Fibroblast of skin of right biceps (primary cell): ENCODE measurements around the gene CLPSL1.
"Not testable (repeated sequence)": the region's sequence is repeated elsewhere in the genome, so short reads cannot be mapped to it uniquely, and the experiment has no call there.

ENCODE experiments used
- DNase-seq: peaks from one replicate; pipeline ENCODE4 v3.0.0-alpha.2; 2013

CLPSL1 gene

DNA sequence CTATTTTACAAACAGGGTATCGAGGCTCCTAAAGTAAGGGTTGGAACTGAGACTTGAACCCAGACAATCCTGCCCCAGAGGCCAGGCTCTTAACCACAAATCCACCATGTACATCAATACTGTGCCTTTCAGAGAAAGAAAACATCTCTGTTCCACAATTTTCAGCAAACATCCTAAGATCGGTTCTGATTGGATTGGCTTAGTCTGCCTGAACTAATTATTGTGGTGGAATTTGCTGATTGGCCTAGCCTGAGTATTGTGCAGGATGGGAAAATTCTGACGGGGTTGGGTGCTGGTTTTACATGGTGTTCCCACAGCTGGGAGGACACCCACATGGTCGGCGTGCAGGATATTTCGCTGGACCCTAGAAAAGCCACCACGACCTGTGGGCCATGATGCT, at the start of gene CLPSL1:
Gene CLPSL1, plus strand, starts transcription at position 301 of the 400 bp plus-strand sequence. Its CDS starts 92 bp downstream, at position 393.
- DNase-seq: no peak

GRCh38 chr6:35731414-35731735, 49.4 kb upstream of the CLPSL1 start:
- DNase-seq: peak; percentile 87

DNA sequence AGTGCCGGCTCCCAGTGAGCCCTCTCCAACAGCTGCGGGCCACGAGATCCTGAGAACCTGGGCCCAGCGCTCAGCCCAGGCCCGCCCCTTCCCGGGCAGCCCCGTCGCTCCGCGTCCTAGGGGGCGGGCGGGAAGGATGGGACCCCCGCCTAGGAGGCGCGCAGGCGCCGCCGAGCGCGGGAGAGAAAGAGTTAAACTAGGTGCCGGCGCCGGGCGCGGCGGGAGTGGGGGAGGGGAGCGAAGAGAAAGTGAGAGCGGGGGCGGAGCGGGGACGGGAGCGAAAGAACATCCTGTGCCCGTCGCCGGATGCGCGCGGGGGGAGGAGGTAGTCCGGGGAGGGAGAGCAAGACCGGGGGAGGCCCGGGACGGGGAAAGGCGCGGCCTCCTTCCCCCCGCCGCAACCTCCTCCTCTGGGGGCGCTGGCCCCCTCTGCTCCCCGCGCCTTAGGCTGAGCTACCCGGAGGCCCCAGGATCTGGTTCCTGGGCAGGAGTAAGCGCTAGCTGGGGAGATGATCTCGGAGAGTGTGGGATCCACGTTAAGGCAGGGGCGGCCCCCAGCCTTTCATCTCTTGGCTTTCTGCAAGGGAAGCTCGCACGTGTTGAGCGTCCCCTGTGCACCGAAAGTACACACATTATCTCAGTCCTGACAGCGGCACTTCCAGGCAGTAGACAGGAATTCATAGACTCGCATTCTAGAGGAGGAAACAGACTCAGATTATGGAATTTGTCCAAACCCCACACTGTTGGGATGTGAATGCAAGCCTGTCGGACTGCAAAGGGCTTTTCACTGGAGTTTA, 48.9 kb upstream of the CLPSL1 start:
- DNase-seq: peak; percentile 94

GRCh38 chr6:35733633-35734032, 47.2 kb upstream of the CLPSL1 start:
- no peak for DNase-seq

DNA sequence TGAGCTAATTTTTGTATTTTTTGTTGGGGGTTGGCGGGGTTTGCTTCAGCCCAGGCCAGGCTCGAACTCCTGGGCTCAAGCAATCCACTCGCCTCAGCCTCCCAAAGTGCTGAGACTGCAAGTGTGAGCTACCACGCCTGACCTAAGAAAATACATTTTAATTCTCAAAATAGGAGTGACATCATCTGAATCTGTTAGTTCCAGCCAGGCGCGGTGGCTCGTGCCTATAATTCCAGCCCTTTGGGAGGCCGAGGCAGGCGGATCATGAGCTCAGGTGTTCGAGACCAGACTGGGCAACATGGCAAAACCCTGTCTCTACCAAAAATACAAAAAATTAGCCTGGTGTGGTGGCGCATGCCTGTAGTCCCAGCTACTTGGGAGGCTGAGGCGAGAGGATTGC, 46.5 kb upstream of the CLPSL1 start:
- DNase-seq: not testable (repeated sequence)

DNA sequence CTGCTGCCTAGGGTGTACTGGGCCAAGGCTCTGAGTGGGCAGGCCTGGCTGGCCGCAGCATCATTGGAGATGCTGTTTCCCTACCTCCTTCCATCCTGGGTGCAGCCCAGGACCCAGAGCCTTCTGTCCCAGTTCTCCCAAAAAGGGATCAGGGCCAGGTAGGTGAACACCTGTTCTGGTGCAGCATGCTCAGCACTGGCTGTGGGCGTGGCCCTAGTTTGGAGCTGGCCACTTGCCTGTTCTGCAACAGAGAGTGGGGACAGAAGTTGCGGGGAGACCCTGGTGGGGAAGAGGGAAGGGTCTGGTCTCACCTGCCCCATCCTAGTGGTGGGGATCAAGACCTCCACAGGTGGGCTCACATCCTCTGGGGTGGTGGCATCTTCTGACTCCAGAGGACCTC, 45.4 kb upstream of the CLPSL1 start:
- DNase-seq: no peak

- DNase-seq: peak; percentile 51
These were observed 44.4 kb upstream of the CLPSL1 start for GRCh38 chr6:35736253-35736894.

DNA sequence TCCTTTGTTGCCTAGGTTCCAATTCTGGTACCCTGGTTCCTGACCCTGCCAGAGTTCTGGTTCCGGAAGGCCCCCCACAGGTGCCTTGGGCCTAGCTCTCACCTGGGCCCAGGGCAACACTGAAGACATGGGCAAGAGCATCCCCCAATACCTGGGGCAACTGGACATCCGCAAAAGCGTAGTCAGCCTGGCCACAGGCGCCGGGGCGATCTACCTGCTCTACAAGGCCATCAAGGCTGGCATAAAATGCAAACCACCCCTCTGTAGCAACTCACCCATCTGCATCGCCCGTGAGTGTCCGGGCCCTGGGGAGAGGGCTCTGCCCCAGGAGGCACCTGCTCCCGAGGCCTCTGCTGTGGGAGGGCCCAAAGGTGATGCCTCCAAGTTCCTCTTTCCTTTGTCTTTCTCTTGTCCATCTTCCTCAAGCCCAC, 43.8 kb upstream of the CLPSL1 start, which contains the start of gene ARMC12:
Gene ARMC12, plus strand, starts transcription at position 51 of the 431 bp plus-strand sequence. Its CDS starts 77 bp downstream, at position 128.
- DNase-seq: no peak

DNA sequence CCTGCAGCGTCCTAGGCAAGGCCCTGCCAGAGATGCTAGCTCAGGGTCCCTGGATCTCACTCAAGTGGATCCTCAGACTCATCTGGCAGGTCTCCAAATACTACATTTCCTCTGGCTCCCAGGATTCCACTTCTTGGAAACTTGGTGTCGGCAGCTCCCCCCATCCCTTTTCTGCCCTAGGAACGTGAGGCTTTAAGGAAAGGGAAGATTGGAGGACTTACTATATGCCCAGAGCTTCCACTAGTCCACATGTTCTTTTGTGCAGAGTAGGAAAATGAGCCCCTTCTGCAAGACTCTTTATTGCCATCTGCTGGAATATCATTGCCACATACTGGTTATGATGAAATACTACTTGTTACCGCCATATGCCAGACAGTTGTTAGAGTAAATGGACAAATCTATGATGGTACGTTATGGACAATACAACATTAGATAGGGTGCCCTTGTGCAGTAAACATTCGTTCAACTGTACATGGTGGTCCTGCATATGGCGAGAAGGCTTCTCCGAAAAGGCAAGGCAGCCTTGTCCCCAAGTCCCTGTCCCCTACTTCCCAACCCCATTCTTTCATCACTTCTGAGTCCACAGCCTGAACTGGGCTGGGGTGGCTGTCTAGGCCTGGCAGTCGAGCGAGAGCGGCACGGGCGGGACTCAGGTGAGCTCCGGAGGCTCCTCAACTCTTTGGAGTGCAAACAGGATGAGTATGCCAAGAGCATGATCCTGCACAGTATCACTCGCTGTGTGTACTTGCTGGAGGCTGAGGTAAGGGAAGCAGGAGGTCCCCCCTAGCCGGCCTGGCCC, 43.2 kb upstream of the CLPSL1 start:
- DNase-seq: peak; percentile 77

- no peak for DNase-seq
These were observed 40.9 kb upstream of the CLPSL1 start for GRCh38 chr6:35739645-35740524.

- no peak for DNase-seq
These were observed 38.0 kb upstream of the CLPSL1 start for GRCh38 chr6:35742842-35743241.

GRCh38 chr6:35745509-35745908, 35.3 kb upstream of the CLPSL1 start:
- no peak for DNase-seq

GRCh38 chr6:35746516-35746915, 34.3 kb upstream of the CLPSL1 start:
- DNase-seq: no peak

DNA sequence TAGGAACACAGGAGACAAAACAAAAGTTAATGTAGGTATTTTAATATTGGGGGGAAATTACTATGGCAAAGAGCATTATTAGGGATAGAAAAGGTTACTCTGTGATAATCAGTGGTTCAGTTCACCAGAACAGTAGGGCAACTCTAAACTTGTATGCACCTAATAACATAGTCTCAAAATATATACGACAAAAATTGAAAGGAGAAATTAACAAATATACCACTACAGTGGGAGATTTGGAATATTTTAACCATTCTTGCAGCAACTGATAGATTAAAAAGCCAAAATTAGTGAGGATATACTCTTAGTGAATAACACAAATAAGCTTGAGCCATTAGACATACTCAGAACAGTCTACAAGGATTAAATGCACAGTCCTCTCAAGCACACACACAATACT, 32.9 kb upstream of the CLPSL1 start:
- DNase-seq: no peak

DNA sequence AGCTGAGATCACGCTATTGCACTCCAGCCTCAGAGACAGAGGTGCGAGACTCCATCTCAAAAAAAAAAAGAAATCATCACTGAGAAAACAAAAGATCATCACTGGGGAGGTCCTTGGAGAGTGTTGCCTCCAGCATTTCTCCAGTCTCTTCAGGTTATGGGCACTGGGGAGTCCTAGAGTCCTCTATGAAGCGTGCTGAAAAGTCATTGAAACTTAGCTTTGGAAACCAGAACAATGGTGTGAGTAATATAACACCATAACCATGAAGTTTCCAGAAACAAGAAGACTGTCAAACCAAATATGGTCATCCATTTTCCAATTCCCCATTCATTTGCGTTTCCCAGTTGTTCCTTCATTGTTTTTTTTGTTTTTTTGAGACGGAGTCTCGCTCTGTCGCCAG, 30.3 kb upstream of the CLPSL1 start:
- DNase-seq: no peak

DNA sequence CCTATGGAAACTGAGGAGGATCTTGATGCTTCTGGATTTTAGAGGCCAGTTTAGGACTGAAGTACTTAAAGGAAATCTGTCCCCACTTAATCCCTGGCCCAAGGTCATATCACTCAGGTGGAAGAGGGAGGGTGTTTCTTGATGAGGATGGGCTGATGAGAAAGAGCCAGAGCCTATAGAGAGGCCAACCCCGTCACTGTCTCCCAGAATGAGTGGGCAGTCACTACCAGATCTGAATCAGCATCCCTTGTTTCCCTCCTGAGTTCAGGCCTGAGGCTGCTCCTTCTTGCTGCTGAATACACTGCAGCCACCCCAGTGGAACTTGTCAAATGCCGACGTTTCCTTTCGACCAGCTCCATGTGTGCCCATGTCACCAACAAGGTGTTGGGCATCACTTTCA, 29.2 kb upstream of the CLPSL1 start:
- DNase-seq: no peak

- DNase-seq: no peak
These were observed 28.5 kb upstream of the CLPSL1 start for GRCh38 chr6:35752330-35752729.

DNA sequence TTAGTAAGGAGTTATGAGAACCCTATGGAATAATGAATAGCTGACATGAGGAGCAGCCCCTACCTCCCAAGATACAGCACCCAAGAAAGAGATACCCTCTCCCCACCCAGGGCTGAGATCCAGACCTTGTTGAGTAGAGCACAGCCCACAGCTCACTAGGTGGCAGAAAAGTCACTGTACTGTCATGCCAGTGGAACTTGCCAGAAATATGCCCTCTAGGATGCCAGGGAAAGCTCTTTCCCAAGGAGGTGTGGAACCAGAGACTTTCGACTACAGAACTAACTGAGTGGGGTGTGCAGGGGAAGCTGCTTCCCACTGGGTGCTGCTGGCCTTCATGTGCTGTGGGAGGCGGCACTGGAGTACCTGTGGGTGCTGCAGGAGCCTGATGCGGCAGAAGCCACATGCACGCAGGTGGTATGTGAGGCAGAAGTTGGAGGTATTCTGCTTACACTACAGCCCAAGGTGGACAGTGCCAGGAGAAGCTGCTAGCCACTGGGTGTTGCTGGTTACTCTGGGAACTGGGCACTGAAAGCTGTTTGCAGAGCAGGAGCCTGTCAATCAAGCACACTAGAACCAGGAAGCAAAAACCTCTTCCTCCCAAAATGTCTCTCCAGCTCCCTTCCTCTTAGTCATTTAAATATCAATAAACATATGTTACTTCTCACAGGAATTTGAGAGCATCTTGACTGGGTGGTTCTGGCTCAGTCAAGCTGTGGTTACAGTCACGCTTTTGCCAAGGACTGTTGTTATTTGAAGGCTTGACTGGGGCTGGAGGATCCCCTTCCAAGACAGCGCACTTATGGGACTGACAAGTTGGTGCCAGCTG, 26.2 kb upstream of the CLPSL1 start:
- peak; percentile 14 for DNase-seq

GRCh38 chr6:35755278-35755924, 25.4 kb upstream of the CLPSL1 start:
- DNase-seq: no peak

- peak; percentile 25 for DNase-seq
These were observed 23.2 kb upstream of the CLPSL1 start for GRCh38 chr6:35757456-35758123.

DNA sequence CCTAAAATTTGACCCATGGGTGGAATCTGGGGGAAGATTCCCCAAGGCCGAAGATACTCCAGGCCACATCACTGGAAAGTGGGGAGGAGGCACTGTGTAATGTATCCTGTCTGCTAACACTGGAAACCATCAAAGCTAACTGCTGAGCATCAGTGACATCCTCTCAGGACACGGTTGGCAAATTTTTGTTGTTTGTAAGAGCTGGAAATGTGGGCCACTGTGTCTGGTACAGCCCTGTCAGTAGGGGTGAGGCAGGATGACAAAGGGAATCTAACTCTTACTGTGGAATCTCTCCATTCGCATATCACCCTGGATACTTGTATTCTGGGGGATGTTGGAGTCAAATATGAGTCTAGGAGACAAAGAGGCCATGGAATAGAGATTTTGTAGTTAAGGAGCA, 21.4 kb upstream of the CLPSL1 start:
- DNase-seq: no peak
